ENCODE results near the gene MTR.

Gene MTR

DNA sequence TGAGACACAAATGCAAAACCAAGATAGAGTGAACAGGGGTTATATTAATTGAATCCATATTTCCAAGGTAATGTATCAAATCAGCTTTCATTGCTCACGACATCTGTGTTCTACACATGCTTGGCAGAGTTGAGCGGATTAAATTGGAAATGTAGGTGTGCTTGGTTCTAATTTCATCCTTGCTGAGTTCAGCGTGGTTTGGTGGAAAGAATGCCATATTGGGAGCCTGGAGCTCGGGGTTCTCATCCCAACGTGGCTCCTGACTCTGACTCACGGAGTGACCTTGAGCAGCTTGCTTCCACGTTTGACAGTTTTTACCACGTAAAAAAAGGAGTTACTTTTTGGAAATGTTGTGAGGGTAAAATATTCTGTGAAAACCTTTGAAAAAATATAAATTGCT is 92.0 kb downstream of the MTR start:
- H3K4me3 ChIP-seq (ENCODE audit: low read depth, low read length) = no peak overlapping the region
- H3K9me3 ChIP-seq (ENCODE audit: severe bottlenecking) = no peaks in the 10 kb centered on the region
- no peak overlapping the region; the same call in 1 of the 2 replicates for H3K27ac ChIP-seq
- H3K27me3 ChIP-seq (ENCODE audit: insufficient read depth, low read depth, severe bottlenecking) = no peaks in the 10 kb centered on the region
- no peak for DNase-seq
- TF ChIP-seq, protein P1, sequence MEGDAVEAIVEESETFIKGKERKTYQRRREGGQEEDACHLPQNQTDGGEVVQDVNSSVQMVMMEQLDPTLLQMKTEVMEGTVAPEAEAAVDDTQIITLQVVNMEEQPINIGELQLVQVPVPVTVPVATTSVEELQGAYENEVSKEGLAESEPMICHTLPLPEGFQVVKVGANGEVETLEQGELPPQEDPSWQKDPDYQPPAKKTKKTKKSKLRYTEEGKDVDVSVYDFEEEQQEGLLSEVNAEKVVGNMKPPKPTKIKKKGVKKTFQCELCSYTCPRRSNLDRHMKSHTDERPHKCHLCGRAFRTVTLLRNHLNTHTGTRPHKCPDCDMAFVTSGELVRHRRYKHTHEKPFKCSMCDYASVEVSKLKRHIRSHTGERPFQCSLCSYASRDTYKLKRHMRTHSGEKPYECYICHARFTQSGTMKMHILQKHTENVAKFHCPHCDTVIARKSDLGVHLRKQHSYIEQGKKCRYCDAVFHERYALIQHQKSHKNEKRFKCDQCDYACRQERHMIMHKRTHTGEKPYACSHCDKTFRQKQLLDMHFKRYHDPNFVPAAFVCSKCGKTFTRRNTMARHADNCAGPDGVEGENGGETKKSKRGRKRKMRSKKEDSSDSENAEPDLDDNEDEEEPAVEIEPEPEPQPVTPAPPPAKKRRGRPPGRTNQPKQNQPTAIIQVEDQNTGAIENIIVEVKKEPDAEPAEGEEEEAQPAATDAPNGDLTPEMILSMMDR (IDR thresholded peaks at IDR 0.05; ENCODE audit: low read depth, low read length) = no peak
- peaks cover 33% of the 10 kb centered on the region for H3K36me3 ChIP-seq

DNA sequence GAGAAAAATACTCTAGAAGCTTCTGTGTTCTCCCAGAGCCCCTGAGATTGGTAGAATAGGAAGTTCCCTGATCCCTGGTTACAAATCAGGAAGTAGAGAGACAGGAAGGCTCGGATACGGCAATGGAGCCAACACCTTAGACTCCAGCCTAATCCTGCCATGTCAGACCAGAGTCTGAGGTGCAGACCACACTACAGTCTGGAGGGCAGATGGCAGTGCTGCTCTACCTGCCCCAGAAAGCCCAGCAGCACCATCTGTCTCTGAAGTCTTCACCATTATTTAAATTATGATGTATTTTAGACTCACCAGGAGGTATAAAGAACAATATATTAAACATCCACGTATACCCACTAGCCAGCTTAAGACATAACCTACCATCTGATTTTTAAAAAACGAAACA is 93.0 kb downstream of the MTR start:
- Histone ChIP-seq H3K9me3 (ENCODE audit: severe bottlenecking) (no peaks in the 10 kb centered on the region), H3K4me3 (ENCODE audit: low read depth, low read length) (no peak overlapping the region), H3K27ac (peak overlapping the region; percentile 64), H3K36me3 (peaks cover 41% of the 10 kb centered on the region), H3K27me3 (ENCODE audit: insufficient read depth, low read depth, severe bottlenecking) (no peaks in the 10 kb centered on the region)
- TF ChIP-seq, protein P1 (IDR thresholded peaks at IDR 0.05; ENCODE audit: low read depth, low read length) = peak; percentile 78
- peak; percentile 82 for DNase-seq

DNA sequence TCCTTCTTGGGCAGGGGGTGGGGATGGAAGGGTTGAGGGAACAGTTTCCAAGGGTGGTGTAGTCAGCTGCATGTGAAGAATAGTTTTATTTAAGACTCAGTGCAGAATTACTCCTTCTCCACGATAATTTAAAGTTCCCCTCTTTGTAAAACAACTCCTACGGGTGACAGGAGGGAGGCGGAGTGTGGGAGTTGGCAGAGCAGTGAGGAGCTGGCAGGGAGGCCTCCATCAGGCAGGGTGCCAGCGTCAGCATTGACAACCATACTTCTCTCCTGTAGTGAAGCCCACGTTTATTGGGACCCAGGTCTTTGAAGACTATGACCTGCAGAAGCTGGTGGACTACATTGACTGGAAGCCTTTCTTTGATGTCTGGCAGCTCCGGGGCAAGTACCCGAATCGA is 93.8 kb downstream of the MTR start:
- TF ChIP-seq, protein P1 (IDR thresholded peaks at IDR 0.05; ENCODE audit: low read depth, low read length) = no peak
- Histone ChIP-seq H3K4me3 (ENCODE audit: low read depth, low read length) (no peak overlapping the region), H3K27me3 (ENCODE audit: insufficient read depth, low read depth, severe bottlenecking) (no peaks in the 10 kb centered on the region), H3K27ac (peak overlapping the region; percentile 64), H3K9me3 (ENCODE audit: severe bottlenecking) (no peaks in the 10 kb centered on the region), H3K36me3 (peaks cover 49% of the 10 kb centered on the region)
- DNase-seq = peak; percentile 35

DNA sequence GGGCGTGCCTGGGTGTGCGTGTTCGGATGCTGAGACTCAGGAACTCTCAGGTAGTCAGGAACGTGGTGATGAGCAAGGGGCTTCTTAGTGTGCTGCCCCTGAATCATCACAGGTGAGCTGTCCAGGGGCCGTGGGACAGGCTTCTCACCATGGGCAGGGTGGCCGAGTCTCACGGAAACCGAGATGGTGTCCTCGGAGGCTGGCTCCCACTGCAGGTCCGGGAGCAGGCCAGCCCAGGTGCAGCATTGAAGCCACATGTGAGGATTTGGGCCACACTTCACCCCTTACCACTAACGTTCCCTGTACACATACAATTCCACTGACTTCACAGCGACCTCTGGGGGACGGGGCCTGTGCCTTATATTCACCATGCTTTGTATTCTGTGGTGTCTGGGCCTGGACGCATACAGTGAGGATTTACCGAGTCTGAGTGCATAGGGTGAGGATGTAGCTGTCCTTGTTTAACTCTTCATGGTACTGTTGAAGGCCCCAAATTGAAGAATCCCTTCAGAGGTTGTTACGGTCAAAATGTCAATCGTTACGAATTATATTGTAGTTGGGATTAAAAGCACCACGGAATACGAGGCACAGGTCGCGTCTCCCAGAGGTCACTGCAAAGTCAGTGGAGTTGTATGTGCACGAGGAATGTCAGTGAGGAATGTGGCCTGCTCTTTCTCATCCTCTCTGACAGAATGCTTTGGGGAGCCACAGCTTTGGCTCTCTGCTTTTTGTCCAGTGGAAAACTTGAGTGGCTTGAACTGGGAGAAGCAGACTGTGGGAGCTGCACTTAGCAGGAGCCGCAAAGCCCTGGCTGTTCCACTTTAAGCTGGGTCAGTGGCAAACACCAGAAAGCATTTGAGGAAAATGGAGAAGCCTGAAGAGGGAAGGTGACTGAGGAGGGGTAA is 95.3 kb downstream of the MTR start:
- Histone ChIP-seq H3K27ac (no peak overlapping the region), H3K36me3 (peaks cover 49% of the 10 kb centered on the region), H3K4me3 (ENCODE audit: low read depth, low read length) (no peak overlapping the region), H3K9me3 (ENCODE audit: severe bottlenecking) (no peaks in the 10 kb centered on the region), H3K27me3 (ENCODE audit: insufficient read depth, low read depth, severe bottlenecking) (no peaks in the 10 kb centered on the region)
- TF ChIP-seq, protein P1 (IDR thresholded peaks at IDR 0.05; ENCODE audit: low read depth, low read length) = no peak
- no peak for DNase-seq

DNA sequence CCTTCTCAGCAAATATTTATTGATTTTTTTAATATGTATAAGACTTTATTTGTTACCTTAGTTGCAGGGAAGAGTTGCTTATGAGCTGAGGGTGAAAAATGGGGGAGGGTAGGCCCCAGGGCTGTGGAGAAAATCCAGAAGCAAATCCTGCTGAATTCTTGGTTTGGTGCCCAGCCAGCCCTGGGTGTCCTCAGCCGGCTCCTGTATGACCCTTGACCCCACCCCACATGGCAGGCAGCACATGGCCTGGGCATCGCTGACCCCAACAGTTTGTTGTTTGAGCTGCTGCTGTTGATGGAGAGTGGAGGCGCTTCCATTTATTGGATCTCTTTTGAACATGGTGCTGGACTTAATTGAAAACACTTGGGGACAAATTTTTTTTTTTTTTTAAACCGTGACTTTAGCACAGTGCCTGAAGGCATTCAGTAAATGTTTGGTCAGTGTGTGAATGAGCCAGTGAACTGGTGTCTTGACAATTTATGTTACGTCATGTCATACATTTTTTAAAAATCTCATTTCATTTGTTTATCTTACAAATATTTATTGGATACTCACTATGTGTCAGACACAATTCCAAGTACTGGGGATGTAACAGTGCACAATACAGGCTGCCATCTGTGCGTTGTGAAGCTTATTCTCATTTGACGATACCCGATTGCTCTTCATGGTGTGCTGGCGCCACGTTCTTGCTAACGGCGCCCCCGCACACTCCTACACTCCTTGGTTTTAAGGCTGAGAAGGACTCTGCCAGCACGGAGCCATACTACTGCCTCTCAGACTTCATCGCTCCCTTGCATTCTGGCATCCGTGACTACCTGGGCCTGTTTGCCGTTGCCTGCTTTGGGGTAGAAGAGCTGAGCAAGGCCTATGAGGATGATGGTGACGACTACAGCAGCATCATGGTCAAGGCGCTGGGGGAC is 98.8 kb downstream of the MTR start:
- Histone ChIP-seq H3K27ac (no peak overlapping the region), H3K27me3 (ENCODE audit: insufficient read depth, low read depth, severe bottlenecking) (no peaks in the 10 kb centered on the region), H3K36me3 (peaks cover 54% of the 10 kb centered on the region), H3K4me3 (ENCODE audit: low read depth, low read length) (no peak overlapping the region), H3K9me3 (ENCODE audit: severe bottlenecking) (no peaks in the 10 kb centered on the region)
- TF ChIP-seq, protein P1 (IDR thresholded peaks at IDR 0.05; ENCODE audit: low read depth, low read length) = no peak
- no peak for DNase-seq

Data from WERI-Rb-1 (cell line).